ENCODE measurements around the gene CROCC2.

CROCC2 gene

GRCh38 chr2:240999873-241000541 is 93.9 kb downstream of the CROCC2 start:
- DNase-seq (ENCODE audit: low read depth) = no peak

GRCh38 chr2:241000831-241001321 is 94.7 kb downstream of the CROCC2 start:
- no peak for DNase-seq (ENCODE audit: low read depth)

- no peak for DNase-seq (ENCODE audit: low read depth)
Observed at GRCh38 chr2:241001413-241002274, 95.5 kb downstream of the CROCC2 start.

GRCh38 chr2:241002275-241003046 is 96.3 kb downstream of the CROCC2 start:
- no peak for DNase-seq (ENCODE audit: low read depth)

GRCh38 chr2:241003047-241003360 is 96.9 kb downstream of the CROCC2 start:
- DNase-seq (ENCODE audit: low read depth) = no peak

- no peak for DNase-seq (ENCODE audit: low read depth)
Observed at GRCh38 chr2:241003369-241003768, 97.2 kb downstream of the CROCC2 start.

GRCh38 chr2:241003830-241004564 is 97.9 kb downstream of the CROCC2 start:
- DNase-seq (ENCODE audit: low read depth) = no peak

DNA sequence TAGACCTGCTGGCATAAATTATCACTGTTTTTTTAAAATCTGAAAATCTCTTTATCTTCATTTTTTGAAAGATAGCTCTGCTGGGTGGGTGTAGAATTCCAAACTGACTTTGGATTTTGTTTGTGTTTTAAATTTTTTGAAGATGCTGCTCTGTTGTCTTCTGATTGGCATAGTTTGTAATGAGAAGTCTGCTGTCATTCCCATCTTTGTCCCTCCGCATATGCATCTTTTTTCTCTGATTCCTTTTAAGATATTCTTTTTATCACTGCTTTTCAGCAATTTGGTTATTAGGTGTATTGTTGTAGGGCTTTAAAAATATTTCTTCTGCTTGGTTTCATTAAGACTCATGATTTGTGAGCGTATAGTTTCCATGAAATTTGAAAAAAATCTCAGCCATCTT is 99.4 kb downstream of the CROCC2 start:
- no peak for DNase-seq (ENCODE audit: low read depth)

DNA sequence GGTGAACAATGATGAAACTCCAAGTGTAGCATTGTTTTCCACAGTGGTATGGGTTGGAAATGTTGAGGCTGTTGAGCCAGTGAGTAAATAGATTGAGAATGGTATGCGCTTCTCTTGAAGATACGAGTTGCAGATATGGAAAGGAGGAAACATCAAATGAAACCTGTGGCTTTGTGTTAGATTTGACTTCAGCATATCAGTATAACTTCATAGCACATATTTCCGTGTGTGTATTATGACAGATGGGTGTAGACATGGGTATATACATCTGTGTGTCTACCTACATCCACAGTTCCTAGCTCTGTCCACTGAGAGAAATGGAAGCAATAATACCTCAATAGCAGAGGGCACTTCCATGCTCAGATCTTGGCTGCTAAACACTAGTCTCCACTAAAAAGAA is 100.3 kb downstream of the CROCC2 start:
- no peak for DNase-seq (ENCODE audit: low read depth)

DNA sequence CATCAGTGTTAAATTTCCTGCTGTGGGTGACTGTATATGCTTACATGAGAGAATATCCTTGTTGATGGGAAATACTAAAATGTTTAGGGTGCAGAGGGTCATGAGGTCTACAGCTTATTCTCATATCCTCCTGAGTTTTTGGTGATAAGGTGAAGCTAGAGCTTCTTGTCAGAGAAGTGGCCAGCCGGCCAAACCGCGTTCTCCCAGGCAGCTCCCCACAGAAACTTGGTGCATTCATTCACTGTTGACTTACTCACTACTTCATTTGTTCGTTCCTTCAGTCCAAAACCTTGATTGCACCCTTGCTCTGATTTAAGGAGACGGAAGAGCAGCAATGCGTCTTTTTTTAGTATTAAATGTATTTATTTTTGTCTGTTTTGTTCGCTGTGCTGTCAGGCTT is 101.0 kb downstream of the CROCC2 start:
- no peak for DNase-seq (ENCODE audit: low read depth)

- no peak for DNase-seq (ENCODE audit: low read depth)
Observed at GRCh38 chr2:241007880-241008710, 102.0 kb downstream of the CROCC2 start.

DNA sequence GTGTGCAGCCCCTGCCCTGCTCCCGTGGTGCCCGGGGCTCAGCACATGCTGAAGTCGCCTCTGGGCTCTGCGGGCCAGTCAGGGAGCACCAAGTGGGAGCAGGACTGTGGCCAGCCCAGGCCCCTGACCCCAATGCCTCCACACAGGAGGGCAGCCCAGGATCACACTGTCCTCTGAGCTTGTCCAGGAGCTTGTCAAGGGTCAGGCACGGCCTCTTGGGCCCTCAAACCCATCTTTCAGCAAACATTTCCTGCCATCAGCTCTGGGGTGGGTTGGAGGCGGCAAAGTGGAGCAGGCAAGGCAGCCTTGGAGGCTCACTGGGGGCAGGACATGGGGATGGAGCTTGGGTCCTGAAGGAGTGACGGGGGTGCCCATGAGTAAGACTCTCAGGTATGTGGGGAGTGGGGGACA is 102.6 kb downstream of the CROCC2 start:
- no peak for DNase-seq (ENCODE audit: low read depth)

- no peak for DNase-seq (ENCODE audit: low read depth)
Observed at GRCh38 chr2:241009191-241009590, 103.1 kb downstream of the CROCC2 start.

DNA sequence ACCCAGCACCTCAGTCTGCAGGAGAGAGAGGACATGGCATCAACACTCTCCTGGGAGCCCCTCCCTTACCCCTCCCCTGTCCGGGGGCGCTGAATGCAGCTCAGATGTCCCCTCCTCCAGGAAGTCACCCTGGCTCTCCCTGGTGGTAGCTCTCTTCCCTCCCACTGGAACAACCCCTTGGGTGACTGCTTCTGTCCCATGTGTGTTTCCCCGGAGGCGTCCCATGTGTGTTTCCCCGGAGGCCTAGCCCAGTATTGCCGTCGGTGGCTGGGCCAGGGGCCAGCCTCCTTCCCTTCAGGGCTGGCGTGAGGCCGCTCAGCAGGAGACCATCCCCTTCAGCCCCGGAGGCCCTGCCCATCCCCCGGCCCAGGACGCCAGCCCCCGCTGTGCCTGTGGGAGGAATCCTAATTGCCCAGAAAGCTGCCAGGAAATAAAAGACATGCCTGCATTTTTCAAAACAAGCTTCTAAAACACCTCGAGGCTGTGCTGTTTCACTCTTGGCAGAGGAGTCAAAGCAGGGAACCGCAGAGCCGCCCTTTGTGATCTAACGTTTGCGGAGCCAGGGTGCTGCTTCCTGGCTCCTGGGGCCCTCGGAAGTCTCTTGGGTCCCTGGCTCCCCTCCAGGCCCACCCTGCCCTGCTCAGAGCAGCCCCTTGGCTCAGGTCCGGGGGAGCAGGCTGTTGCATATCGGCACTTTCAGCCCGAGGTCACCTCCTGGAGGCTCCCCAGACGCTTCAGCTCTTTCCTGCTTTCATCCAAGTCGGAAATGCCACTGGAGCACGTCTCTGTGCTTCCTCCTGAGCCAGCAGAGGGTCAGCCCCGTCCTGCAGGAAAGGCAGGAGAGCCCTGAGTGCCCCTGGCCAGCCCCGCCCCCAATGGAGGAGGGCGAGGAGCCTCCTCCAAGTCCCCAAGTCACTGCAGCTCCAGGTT is 103.7 kb downstream of the CROCC2 start:
- DNase-seq (ENCODE audit: low read depth) = no peak

GRCh38 chr2:241010531-241011295 is 104.6 kb downstream of the CROCC2 start:
- no peak for DNase-seq (ENCODE audit: low read depth)

DNA sequence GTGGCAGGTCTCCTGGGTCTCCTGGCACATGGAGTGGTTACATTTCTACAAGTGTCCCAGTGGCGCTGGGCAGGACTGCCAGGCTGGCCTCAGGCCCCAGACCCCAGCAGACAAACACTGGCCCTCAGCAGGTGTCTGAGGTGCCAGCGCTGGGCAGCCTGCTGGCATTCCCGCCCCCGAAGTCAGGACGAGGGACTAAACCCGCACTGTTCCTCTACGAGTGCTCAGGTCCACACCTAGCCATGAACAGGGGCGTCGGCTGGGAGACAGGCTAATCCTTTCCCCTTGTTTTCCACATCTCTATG is 105.1 kb downstream of the CROCC2 start:
- no peak for DNase-seq (ENCODE audit: low read depth)

DNA sequence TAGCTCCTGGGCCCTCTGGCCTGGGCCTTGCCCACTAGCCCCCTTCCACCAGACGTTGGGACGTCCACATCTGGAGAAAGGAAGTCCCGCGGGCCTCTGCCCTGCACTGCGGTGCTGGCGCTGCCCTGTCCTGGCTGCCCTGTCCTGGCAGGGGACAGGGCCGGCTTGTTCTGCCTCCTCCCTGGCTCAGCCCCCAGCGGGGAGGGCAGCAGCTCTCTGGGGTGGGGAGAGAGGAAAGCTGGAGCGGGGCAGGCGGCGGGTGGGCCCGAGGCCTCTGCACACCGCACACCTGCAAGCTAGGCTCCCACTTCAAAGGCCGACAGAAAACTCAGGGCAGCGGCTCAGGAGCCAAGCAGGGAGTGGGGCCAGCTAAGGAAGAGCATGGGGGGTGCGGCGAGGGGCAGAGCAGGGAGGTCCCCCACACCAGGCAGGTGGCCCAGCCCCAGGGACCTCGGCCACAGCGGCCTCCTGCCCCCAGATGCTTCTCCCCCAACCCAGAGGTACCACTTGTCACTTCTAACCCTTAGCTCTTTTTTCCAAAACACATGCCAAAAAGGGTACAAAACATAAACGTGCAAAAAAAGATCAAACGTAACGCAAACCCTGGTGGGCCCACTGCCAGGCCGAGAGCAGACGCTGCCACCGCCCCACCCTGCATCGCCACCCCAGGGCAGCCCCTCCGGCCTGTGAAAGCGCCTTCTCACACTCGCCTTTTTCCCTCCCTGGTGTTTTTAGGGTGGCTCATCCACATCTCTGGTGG is 105.8 kb downstream of the CROCC2 start:
- DNase-seq (ENCODE audit: low read depth) = no peak

GRCh38 chr2:241014224-241014623 is 108.1 kb downstream of the CROCC2 start:
- no peak for DNase-seq (ENCODE audit: low read depth)

- DNase-seq (ENCODE audit: low read depth) = no peak
Observed at GRCh38 chr2:241014764-241015163, 108.6 kb downstream of the CROCC2 start.
